ENCODE results near the gene ZNF23. TPM values are rescaled to one million over a fixed set of nuclear protein-coding genes. Genes with fewer than 3 reads are reported as not detected.

Gene ZNF23
- total and polyA plus RNA-seq, 9 donors: 8.8 to 11.2 (median 10.5) TPM

- Histone ChIP-seq H3K36me3 (ENCODE audit: control insufficient read depth, insufficient read depth, low read length) (no peaks in the 10 kb centered on the region), H3K27me3 (ENCODE audit: control insufficient read depth, insufficient read depth, low read length) (peaks cover 15% of the 10 kb centered on the region), H3K9me3 (replicated peaks; ENCODE audit: control insufficient read depth, low read depth, low read length) (no peaks in the 10 kb centered on the region), H3K4me1 (ENCODE audit: control insufficient read depth, insufficient read depth, low read length) (no peaks in the 10 kb centered on the region), H3K27ac (ENCODE audit: low read length) (no peak overlapping the region), H3K4me3 (ENCODE audit: low read length) (no peak overlapping the region)
- WGBS (ENCODE audit: insufficient coverage): 88% methylated on average over 11 of the region's 14 CpGs
- no peak for DNase-seq
These were observed 30.9 kb downstream of the ZNF23 start for GRCh38 chr16:71431176-71431575.

- Histone ChIP-seq H3K4me1 (ENCODE audit: control insufficient read depth, insufficient read depth, low read length) (no peaks in the 10 kb centered on the region), H3K27me3 (ENCODE audit: control insufficient read depth, insufficient read depth, low read length) (peaks cover 20% of the 10 kb centered on the region), H3K36me3 (ENCODE audit: control insufficient read depth, insufficient read depth, low read length) (no peaks in the 10 kb centered on the region), H3K9me3 (replicated peaks; ENCODE audit: control insufficient read depth, low read depth, low read length) (no peaks in the 10 kb centered on the region), H3K27ac (ENCODE audit: low read length) (no peak overlapping the region), H3K4me3 (ENCODE audit: low read length) (no peak overlapping the region)
- WGBS (ENCODE audit: insufficient coverage): 89% methylated on average over 1 of the region's 6 CpGs
- DNase-seq: no peak
These were observed 31.3 kb downstream of the ZNF23 start for GRCh38 chr16:71430744-71431143.

GRCh38 chr16:71429581-71429980 lies 32.5 kb downstream of the ZNF23 start:
- no peak for DNase-seq
- Histone ChIP-seq H3K4me3 (ENCODE audit: low read length) (no peak overlapping the region), H3K27me3 (ENCODE audit: control insufficient read depth, insufficient read depth, low read length) (peaks cover 31% of the 10 kb centered on the region), H3K9me3 (replicated peaks; ENCODE audit: control insufficient read depth, low read depth, low read length) (no peaks in the 10 kb centered on the region), H3K36me3 (ENCODE audit: control insufficient read depth, insufficient read depth, low read length) (no peaks in the 10 kb centered on the region), H3K4me1 (ENCODE audit: control insufficient read depth, insufficient read depth, low read length) (no peaks in the 10 kb centered on the region), H3K27ac (ENCODE audit: low read length) (no peak overlapping the region)
- 100% methylated on average over 1 of the region's 3 CpGs for WGBS (ENCODE audit: insufficient coverage)

GRCh38 chr16:71428883-71429282 lies 33.2 kb downstream of the ZNF23 start:
- Histone ChIP-seq H3K27ac (ENCODE audit: low read length) (no peak overlapping the region), H3K27me3 (ENCODE audit: control insufficient read depth, insufficient read depth, low read length) (peaks cover 34% of the 10 kb centered on the region), H3K36me3 (ENCODE audit: control insufficient read depth, insufficient read depth, low read length) (no peaks in the 10 kb centered on the region), H3K4me1 (ENCODE audit: control insufficient read depth, insufficient read depth, low read length) (no peaks in the 10 kb centered on the region), H3K9me3 (replicated peaks; ENCODE audit: control insufficient read depth, low read depth, low read length) (no peaks in the 10 kb centered on the region), H3K4me3 (ENCODE audit: low read length) (no peak overlapping the region)
- WGBS (ENCODE audit: insufficient coverage): no CpG with 5 or more reads among the region's 2 CpGs
- DNase-seq: no peak

GRCh38 chr16:71428385-71428784 lies 33.7 kb downstream of the ZNF23 start:
- Histone ChIP-seq H3K27ac (ENCODE audit: low read length) (no peak overlapping the region), H3K36me3 (ENCODE audit: control insufficient read depth, insufficient read depth, low read length) (no peaks in the 10 kb centered on the region), H3K9me3 (replicated peaks; ENCODE audit: control insufficient read depth, low read depth, low read length) (no peaks in the 10 kb centered on the region), H3K4me3 (ENCODE audit: low read length) (no peak overlapping the region), H3K4me1 (ENCODE audit: control insufficient read depth, insufficient read depth, low read length) (no peaks in the 10 kb centered on the region), H3K27me3 (ENCODE audit: control insufficient read depth, insufficient read depth, low read length) (peaks cover 36% of the 10 kb centered on the region)
- DNase-seq: no peak

GRCh38 chr16:71426880-71427615 lies 35.0 kb downstream of the ZNF23 start:
- Histone ChIP-seq H3K27me3 (ENCODE audit: control insufficient read depth, insufficient read depth, low read length) (peaks cover 36% of the 10 kb centered on the region), H3K4me1 (ENCODE audit: control insufficient read depth, insufficient read depth, low read length) (no peaks in the 10 kb centered on the region), H3K4me3 (ENCODE audit: low read length) (no peak overlapping the region), H3K9me3 (replicated peaks; ENCODE audit: control insufficient read depth, low read depth, low read length) (no peaks in the 10 kb centered on the region), H3K27ac (ENCODE audit: low read length) (no peak overlapping the region), H3K36me3 (ENCODE audit: control insufficient read depth, insufficient read depth, low read length) (no peaks in the 10 kb centered on the region)
- 92% methylated on average over 2 of the region's 12 CpGs for WGBS (ENCODE audit: insufficient coverage)
- DNase-seq: no peak

GRCh38 chr16:71426069-71426879 lies 35.8 kb downstream of the ZNF23 start:
- Histone ChIP-seq H3K4me3 (ENCODE audit: low read length) (no peak overlapping the region), H3K4me1 (ENCODE audit: control insufficient read depth, insufficient read depth, low read length) (no peaks in the 10 kb centered on the region), H3K27me3 (ENCODE audit: control insufficient read depth, insufficient read depth, low read length) (peaks cover 36% of the 10 kb centered on the region), H3K9me3 (replicated peaks; ENCODE audit: control insufficient read depth, low read depth, low read length) (no peaks in the 10 kb centered on the region), H3K36me3 (ENCODE audit: control insufficient read depth, insufficient read depth, low read length) (no peaks in the 10 kb centered on the region), H3K27ac (ENCODE audit: low read length) (no peak overlapping the region)
- DNase-seq: no peak
- WGBS (ENCODE audit: insufficient coverage): under 1% methylated on average over 43 of the region's 48 CpGs

GRCh38 chr16:71425746-71426068 lies 36.3 kb downstream of the ZNF23 start:
- no peak for DNase-seq
- Histone ChIP-seq H3K27ac (ENCODE audit: low read length) (no peak overlapping the region), H3K36me3 (ENCODE audit: control insufficient read depth, insufficient read depth, low read length) (no peaks in the 10 kb centered on the region), H3K9me3 (replicated peaks; ENCODE audit: control insufficient read depth, low read depth, low read length) (no peaks in the 10 kb centered on the region), H3K4me3 (ENCODE audit: low read length) (no peak overlapping the region), H3K4me1 (ENCODE audit: control insufficient read depth, insufficient read depth, low read length) (no peaks in the 10 kb centered on the region), H3K27me3 (ENCODE audit: control insufficient read depth, insufficient read depth, low read length) (peaks cover 36% of the 10 kb centered on the region)
- 2% methylated on average over 18 of the region's 18 CpGs for WGBS (ENCODE audit: insufficient coverage)

- H3K4me3 ChIP-seq (ENCODE audit: low read length): no peak overlapping the region
- H3K9me3 ChIP-seq (replicated peaks; ENCODE audit: control insufficient read depth, low read depth, low read length): no peaks in the 10 kb centered on the region
- H3K36me3 ChIP-seq (ENCODE audit: control insufficient read depth, insufficient read depth, low read length): no peaks in the 10 kb centered on the region
- 66% methylated on average over 6 of the region's 6 CpGs for WGBS (ENCODE audit: insufficient coverage)
- no peak for DNase-seq
- H3K27me3 ChIP-seq (ENCODE audit: control insufficient read depth, insufficient read depth, low read length): peaks cover 36% of the 10 kb centered on the region
- H3K27ac ChIP-seq (ENCODE audit: low read length): no peak overlapping the region
- no peaks in the 10 kb centered on the region for H3K4me1 ChIP-seq (ENCODE audit: control insufficient read depth, insufficient read depth, low read length)
These were observed 37.4 kb downstream of the ZNF23 start for GRCh38 chr16:71424626-71425025.

- no peak for DNase-seq
- no peaks in the 10 kb centered on the region for H3K4me1 ChIP-seq (ENCODE audit: control insufficient read depth, insufficient read depth, low read length)
- no peak overlapping the region for H3K27ac ChIP-seq (ENCODE audit: low read length)
- H3K27me3 ChIP-seq (ENCODE audit: control insufficient read depth, insufficient read depth, low read length): peaks cover 32% of the 10 kb centered on the region
- WGBS (ENCODE audit: insufficient coverage): 97% methylated on average over 5 of the region's 7 CpGs
- no peaks in the 10 kb centered on the region for H3K36me3 ChIP-seq (ENCODE audit: control insufficient read depth, insufficient read depth, low read length)
- no peak overlapping the region for H3K4me3 ChIP-seq (ENCODE audit: low read length)
- no peaks in the 10 kb centered on the region for H3K9me3 ChIP-seq (replicated peaks; ENCODE audit: control insufficient read depth, low read depth, low read length)
These were observed 38.2 kb downstream of the ZNF23 start for GRCh38 chr16:71423865-71424264.
